ENCODE data around the gene MAB21L4. TPM values are rescaled to one million over a fixed set of nuclear protein-coding genes. Genes with fewer than 3 reads are reported as not detected.

MAB21L4 gene
- total and polyA plus RNA-seq, 12 donors, result 0.10 to 0.32 TPM; not detected in 10

GRCh38 chr2:240891492-240892340 lies 4.2 kb downstream of the MAB21L4 start:
- WGBS, 4 donors, result 82 to 100% (median 86%) methylated on average over 4 to 20 of the region's 20 CpGs
- H3K36me3 ChIP-seq (replicated peaks in 1 of 2), result no peaks in the 10 kb centered on the region
- no peaks in the 10 kb centered on the region for H3K9me3 ChIP-seq (replicated peaks in 1 of 3)
- no peak overlapping the region for H3K27ac ChIP-seq
- H3K27me3 ChIP-seq, result no peaks in the 10 kb centered on the region
- intact Hi-C loops (cut with DNase I), result no loop called here
- H3K4me3 ChIP-seq, result no peak overlapping the region
- TF ChIP-seq POLR2A (IDR thresholded peaks at IDR 0.05), result no peak
- no peak for TF ChIP-seq CTCF (IDR thresholded peaks at IDR 0.05)
- no peaks in the 10 kb centered on the region for H3K4me1 ChIP-seq (replicated peaks in 1 of 2)
- no peak for DNase-seq

- Histone ChIP-seq H3K9me3 (replicated peaks in 1 of 3) (no peaks in the 10 kb centered on the region), H3K4me3 (no peak overlapping the region), H3K36me3 (replicated peaks in 1 of 2) (no peaks in the 10 kb centered on the region), H3K27ac (no peak overlapping the region), H3K4me1 (replicated peaks in 1 of 2) (no peaks in the 10 kb centered on the region), H3K27me3 (no peaks in the 10 kb centered on the region)
- intact Hi-C loops (cut with DNase I), result no loop called here
- WGBS, 4 donors, result 78 to 96% (median 89%) methylated on average over 11 to 14 of the region's 14 CpGs
- DNase-seq, result no peak
- TF ChIP-seq CTCF (IDR thresholded peaks at IDR 0.05), result no peak
- no peak for TF ChIP-seq POLR2A (IDR thresholded peaks at IDR 0.05)
These were observed 5.3 kb downstream of the MAB21L4 start for GRCh38 chr2:240890691-240891090.

GRCh38 chr2:240889601-240890560 lies 6.1 kb downstream of the MAB21L4 start:
- TF ChIP-seq CTCF (IDR thresholded peaks at IDR 0.05) (no peak), POLR2A (IDR thresholded peaks at IDR 0.05) (no peak)
- intact Hi-C loops (cut with DNase I), result no loop called here

More at GRCh38 chr2:240889601-240890560, 6.1 kb downstream of the MAB21L4 start:
- WGBS, 4 donors, result 85 to 100% (median 87%) methylated on average over 8 to 38 of the region's 38 CpGs
- H3K27me3 ChIP-seq, result no peaks in the 10 kb centered on the region
- no peak overlapping the region for H3K4me3 ChIP-seq
- no peaks in the 10 kb centered on the region for H3K9me3 ChIP-seq (replicated peaks in 1 of 3)
- H3K36me3 ChIP-seq (replicated peaks in 1 of 2), result no peaks in the 10 kb centered on the region
- H3K27ac ChIP-seq, result no peak overlapping the region
- DNase-seq, result no peak
- no peaks in the 10 kb centered on the region for H3K4me1 ChIP-seq (replicated peaks in 1 of 2)
